Activated naive CD8-positive, alpha-beta T cell treated with anti-CD3 and anti-CD28 coated beads, Interleukin-2, amount 50 U/mL, for 24 hours (primary cell): ENCODE measurements around the gene ARSB.

Source experiments
- ATAC-seq: fragments of 150-1000 bp; cut with Tn5 transposase; one replicate; pipeline ENCODE4 v1.10.0; 2021
- DNase-seq: peaks from one replicate; pipeline ENCODE4 v3.0.0; 2021
- H3K27ac Mint-ChIP-seq: one replicate; pipeline ENCODE4 v1.8.0; 2021; ENCODE audit warnings: mild to moderate bottlenecking, mixed read lengths
- H3K27me3 Mint-ChIP-seq: one replicate; pipeline ENCODE4 v1.8.0; 2021; ENCODE audit warnings: mixed read lengths
- H3K36me3 Mint-ChIP-seq: one replicate; pipeline ENCODE4 v1.8.0; 2021; ENCODE audit warnings: low read depth, mixed read lengths
- H3K4me1 Mint-ChIP-seq: one replicate; pipeline ENCODE4 v1.8.0; 2021; ENCODE audit warnings: mixed read lengths
- H3K4me3 Mint-ChIP-seq: one replicate; pipeline ENCODE4 v1.8.0; 2021; ENCODE audit warnings: mild to moderate bottlenecking, moderate library complexity, mixed read lengths
- H3K9me3 Mint-ChIP-seq: one replicate; pipeline ENCODE4 v1.8.0; 2021; ENCODE audit warnings: mixed read lengths

ARSB gene

GRCh38 chr5:78953092-78953800, 31.9 kb downstream of the ARSB start:
- Mint-ChIP-seq H3K4me3 (no peak overlapping the region), H3K4me1 (peaks cover 8% of the 10 kb centered on the region), H3K36me3 (peaks cover 24% of the 10 kb centered on the region), H3K9me3 (no peaks in the 10 kb centered on the region), H3K27me3 (no peaks in the 10 kb centered on the region), H3K27ac (no peak overlapping the region)
- peak; percentile 73 for ATAC-seq
- DNase-seq: no peak

GRCh38 chr5:78930721-78931120, 54.4 kb downstream of the ARSB start:
- Mint-ChIP-seq H3K4me3 (no peak overlapping the region), H3K4me1 (no peaks in the 10 kb centered on the region), H3K36me3 (peaks cover 4% of the 10 kb centered on the region), H3K27me3 (no peaks in the 10 kb centered on the region), H3K9me3 (no peaks in the 10 kb centered on the region), H3K27ac (no peak overlapping the region)
- DNase-seq (no peak), ATAC-seq (no peak)

DNA sequence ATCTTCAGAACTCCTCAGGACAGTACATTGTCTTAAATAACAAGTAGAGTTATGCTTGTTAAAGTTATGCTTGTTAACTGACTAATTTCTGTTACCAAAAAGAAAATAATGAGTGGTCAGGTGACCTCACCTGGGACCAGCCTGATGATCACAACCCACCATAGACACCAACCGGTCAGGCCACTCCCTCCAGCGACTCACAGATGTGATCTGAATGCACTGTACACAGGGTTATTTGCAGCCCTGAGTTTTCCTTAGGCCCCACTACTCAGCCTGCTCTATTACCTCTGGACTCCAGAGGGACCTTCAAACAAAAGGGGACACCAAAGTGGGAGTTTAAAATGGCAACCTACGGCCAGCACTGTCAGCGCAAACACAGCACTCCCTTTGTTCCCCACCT, 55.3 kb downstream of the ARSB start:
- DNase-seq (no peak), ATAC-seq (no peak)
- no peaks in the 10 kb centered on the region for H3K9me3 Mint-ChIP-seq
- H3K36me3 Mint-ChIP-seq: peaks cover 4% of the 10 kb centered on the region
- no peaks in the 10 kb centered on the region for H3K4me1 Mint-ChIP-seq
- H3K4me3 Mint-ChIP-seq: no peak overlapping the region
- H3K27ac Mint-ChIP-seq: no peak overlapping the region
- H3K27me3 Mint-ChIP-seq: no peaks in the 10 kb centered on the region

DNA sequence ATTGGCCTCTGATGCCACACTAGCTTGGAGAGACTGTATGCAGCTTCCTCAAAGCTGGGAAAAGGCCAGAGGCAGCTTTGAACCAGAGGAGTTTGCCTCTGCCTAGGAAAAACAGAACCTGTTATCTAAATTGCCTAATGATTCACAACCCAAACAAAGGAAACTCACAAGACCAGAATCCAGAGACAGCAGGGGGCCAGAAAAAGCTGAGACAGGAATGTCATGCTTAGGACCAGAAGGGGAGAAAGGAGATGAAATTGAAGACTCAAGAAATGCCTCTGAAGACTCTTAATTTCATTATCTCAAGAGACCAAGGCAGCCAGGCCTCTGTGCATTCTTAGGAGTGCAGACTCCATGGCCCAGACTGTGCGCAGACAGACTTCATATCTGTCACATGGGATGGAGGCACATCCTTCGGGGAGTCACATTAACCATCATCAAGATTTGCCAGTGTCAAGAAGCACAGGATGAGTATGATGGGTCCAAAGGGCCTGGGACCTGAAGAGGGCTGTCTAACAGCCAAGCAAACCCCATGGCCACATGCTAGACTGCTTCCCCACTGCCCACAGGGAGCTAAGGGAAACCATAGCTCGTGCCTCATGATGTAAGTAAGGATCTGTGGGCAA, 57.3 kb downstream of the ARSB start:
- H3K4me1 Mint-ChIP-seq: no peaks in the 10 kb centered on the region
- H3K4me3 Mint-ChIP-seq: no peak overlapping the region
- no peaks in the 10 kb centered on the region for H3K27me3 Mint-ChIP-seq
- no peak overlapping the region for H3K27ac Mint-ChIP-seq
- peak; percentile 10 for ATAC-seq
- H3K36me3 Mint-ChIP-seq: peaks cover 5% of the 10 kb centered on the region
- H3K9me3 Mint-ChIP-seq: no peaks in the 10 kb centered on the region
- no peak for DNase-seq

DNA sequence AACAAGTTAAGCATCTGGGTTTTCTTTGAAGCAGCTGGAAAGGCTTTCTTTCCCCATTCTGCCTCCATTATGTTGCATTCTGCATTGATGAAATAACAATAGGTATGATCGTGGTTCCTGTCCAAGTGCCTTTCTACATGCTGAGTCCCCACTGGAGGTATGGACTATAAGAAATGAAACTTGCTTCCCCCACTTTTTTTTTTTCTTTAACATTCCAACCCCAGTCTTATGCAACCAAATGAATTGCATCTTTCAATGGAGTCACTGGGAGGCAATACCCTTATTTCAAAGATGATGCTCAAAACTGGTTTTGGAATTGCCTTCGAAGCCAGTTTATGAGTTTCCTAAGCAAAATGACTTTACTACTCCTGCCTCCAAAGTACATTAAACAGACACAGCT, 58.9 kb downstream of the ARSB start:
- Mint-ChIP-seq H3K4me1 (no peaks in the 10 kb centered on the region), H3K27me3 (no peaks in the 10 kb centered on the region), H3K36me3 (peaks cover 4% of the 10 kb centered on the region), H3K9me3 (no peaks in the 10 kb centered on the region), H3K27ac (no peak overlapping the region), H3K4me3 (no peak overlapping the region)
- ATAC-seq (no peak), DNase-seq (no peak)

GRCh38 chr5:78925129-78925876, 59.8 kb downstream of the ARSB start:
- peaks cover 4% of the 10 kb centered on the region for H3K36me3 Mint-ChIP-seq
- H3K4me3 Mint-ChIP-seq: no peak overlapping the region
- H3K27me3 Mint-ChIP-seq: no peaks in the 10 kb centered on the region
- H3K27ac Mint-ChIP-seq: no peak overlapping the region
- DNase-seq: no peak
- H3K4me1 Mint-ChIP-seq: no peaks in the 10 kb centered on the region
- H3K9me3 Mint-ChIP-seq: no peaks in the 10 kb centered on the region
- ATAC-seq: no peak

- DNase-seq (no peak), ATAC-seq (no peak)
- no peaks in the 10 kb centered on the region for H3K27me3 Mint-ChIP-seq
- H3K4me3 Mint-ChIP-seq: no peak overlapping the region
- H3K27ac Mint-ChIP-seq: no peak overlapping the region
- H3K9me3 Mint-ChIP-seq: no peaks in the 10 kb centered on the region
- no peaks in the 10 kb centered on the region for H3K4me1 Mint-ChIP-seq
- H3K36me3 Mint-ChIP-seq: peaks cover 2% of the 10 kb centered on the region
Observed at GRCh38 chr5:78923622-78923970, 61.5 kb downstream of the ARSB start.

DNA sequence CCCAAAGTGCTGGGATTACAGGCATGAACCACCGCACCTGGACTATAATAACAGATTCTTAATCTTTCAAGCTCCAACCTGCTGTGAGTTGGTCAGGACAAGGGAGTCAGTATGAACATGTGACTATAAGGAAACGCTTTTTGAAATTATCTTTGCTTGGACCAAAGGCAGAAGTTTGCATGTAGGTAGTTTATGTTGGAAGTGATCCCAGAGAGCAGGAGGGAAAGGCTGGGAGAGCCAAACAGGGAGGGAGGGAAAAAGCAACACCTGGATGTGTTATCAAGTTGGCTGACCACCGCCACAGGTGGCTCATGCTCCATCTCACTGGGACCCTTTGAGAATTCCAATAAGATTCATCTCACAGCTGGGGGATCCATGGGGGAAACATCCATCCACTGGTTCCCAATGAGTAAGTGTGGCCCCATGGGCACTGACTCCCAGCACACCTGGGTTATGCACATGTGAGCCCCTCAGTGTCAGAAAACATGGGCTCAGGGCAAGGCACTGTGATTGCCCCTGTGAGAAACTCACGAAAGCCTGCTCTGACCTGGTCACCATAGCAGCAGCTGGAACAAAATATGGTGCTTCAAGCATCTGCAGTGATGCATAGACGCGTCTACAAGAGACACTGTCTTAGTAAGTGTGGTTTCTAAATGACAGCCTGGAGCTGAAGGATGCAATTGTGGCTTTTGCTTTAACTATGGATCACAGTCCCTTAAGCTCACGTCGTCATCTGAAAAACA, 62.1 kb downstream of the ARSB start:
- H3K27ac Mint-ChIP-seq: no peak overlapping the region
- DNase-seq (no peak), ATAC-seq (peak; percentile 43)
- no peaks in the 10 kb centered on the region for H3K27me3 Mint-ChIP-seq
- no peaks in the 10 kb centered on the region for H3K9me3 Mint-ChIP-seq
- no peak overlapping the region for H3K4me3 Mint-ChIP-seq
- H3K4me1 Mint-ChIP-seq: no peaks in the 10 kb centered on the region
- H3K36me3 Mint-ChIP-seq: peaks cover 2% of the 10 kb centered on the region

DNA sequence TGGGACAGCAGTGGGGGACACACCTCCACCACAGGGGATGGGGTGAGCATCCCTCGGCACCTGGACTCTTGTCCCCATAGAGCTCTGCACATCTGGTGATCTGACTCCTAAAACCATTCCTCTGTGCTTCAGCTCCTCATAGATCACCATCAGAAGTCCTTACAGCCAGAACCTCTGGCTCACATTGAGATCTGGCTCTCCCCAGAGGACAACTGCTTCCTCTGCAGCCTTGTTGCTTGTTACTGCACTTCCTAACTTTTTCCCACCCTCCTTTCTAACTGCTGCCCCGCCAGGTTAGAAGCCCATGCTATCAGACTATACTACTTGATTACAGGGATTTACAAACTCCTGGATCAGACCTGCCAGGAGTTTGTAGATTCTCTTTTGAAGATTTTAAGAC, 64.5 kb downstream of the ARSB start:
- no peak for ATAC-seq
- H3K36me3 Mint-ChIP-seq: peaks cover 5% of the 10 kb centered on the region
- no peak for DNase-seq
- H3K9me3 Mint-ChIP-seq: no peaks in the 10 kb centered on the region
- no peak overlapping the region for H3K4me3 Mint-ChIP-seq
- no peaks in the 10 kb centered on the region for H3K4me1 Mint-ChIP-seq
- H3K27me3 Mint-ChIP-seq: no peaks in the 10 kb centered on the region
- no peak overlapping the region for H3K27ac Mint-ChIP-seq

DNA sequence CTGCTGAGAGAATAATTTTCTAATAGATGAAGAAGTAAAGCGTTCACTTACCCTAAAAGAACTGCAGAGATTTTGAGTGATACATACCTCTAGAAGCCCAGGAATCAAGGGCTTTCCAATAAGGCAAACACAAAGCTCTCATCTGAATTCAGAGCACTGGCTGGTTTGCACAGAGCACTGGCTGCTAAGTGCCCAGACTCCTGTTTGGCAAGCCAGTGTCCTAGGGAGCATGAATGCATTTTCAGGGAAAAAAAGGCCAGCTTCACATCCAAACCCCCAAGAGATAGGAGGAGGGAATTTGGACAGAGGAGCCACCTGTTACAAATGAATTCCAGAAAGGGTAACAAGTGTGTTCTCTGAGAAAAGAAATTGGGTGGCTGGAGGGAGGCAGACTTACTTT, 65.3 kb downstream of the ARSB start:
- no peaks in the 10 kb centered on the region for H3K4me1 Mint-ChIP-seq
- ATAC-seq: no peak
- no peak overlapping the region for H3K27ac Mint-ChIP-seq
- H3K4me3 Mint-ChIP-seq: no peak overlapping the region
- peaks cover 5% of the 10 kb centered on the region for H3K36me3 Mint-ChIP-seq
- DNase-seq: no peak
- no peaks in the 10 kb centered on the region for H3K27me3 Mint-ChIP-seq
- H3K9me3 Mint-ChIP-seq: no peaks in the 10 kb centered on the region

DNA sequence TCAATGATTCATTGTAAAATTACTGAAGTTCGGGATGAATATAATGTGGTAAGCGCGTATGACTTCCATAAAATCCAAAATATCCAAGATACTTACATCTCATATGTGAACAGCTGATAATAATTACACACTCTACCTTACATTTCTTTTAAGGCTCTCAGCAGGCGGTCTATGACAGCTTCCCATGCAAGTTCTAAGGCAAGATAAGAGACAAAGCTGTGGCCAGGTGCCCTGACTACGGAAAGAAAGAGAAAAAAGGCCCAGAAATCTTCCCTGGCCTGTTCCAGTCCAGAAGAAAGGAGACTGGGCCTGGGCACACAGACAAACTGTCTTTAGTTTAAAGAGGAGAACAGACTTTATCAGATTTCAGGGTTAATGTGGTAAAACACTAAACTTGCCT, 69.1 kb downstream of the ARSB start:
- no peak overlapping the region for H3K27ac Mint-ChIP-seq
- no peaks in the 10 kb centered on the region for H3K9me3 Mint-ChIP-seq
- no peaks in the 10 kb centered on the region for H3K27me3 Mint-ChIP-seq
- no peaks in the 10 kb centered on the region for H3K4me1 Mint-ChIP-seq
- H3K36me3 Mint-ChIP-seq: peaks cover 5% of the 10 kb centered on the region
- DNase-seq (no peak), ATAC-seq (no peak)
- H3K4me3 Mint-ChIP-seq: no peak overlapping the region

GRCh38 chr5:78915170-78915569, 69.9 kb downstream of the ARSB start:
- DNase-seq (no peak), ATAC-seq (no peak)
- H3K9me3 Mint-ChIP-seq: no peaks in the 10 kb centered on the region
- H3K36me3 Mint-ChIP-seq: peaks cover 8% of the 10 kb centered on the region
- H3K4me1 Mint-ChIP-seq: no peaks in the 10 kb centered on the region
- H3K4me3 Mint-ChIP-seq: no peak overlapping the region
- H3K27me3 Mint-ChIP-seq: no peaks in the 10 kb centered on the region
- no peak overlapping the region for H3K27ac Mint-ChIP-seq

- Mint-ChIP-seq H3K27me3 (no peaks in the 10 kb centered on the region), H3K9me3 (no peaks in the 10 kb centered on the region), H3K36me3 (peaks cover 15% of the 10 kb centered on the region), H3K4me1 (peaks cover 12% of the 10 kb centered on the region), H3K27ac (no peak overlapping the region), H3K4me3 (no peak overlapping the region)
- DNase-seq: no peak
- no peak for ATAC-seq
Observed at GRCh38 chr5:78912811-78913210, 72.3 kb downstream of the ARSB start.

GRCh38 chr5:78912085-78912771, 72.9 kb downstream of the ARSB start:
- Mint-ChIP-seq H3K27ac (no peak overlapping the region), H3K4me1 (peaks cover 17% of the 10 kb centered on the region), H3K27me3 (no peaks in the 10 kb centered on the region), H3K4me3 (no peak overlapping the region), H3K9me3 (no peaks in the 10 kb centered on the region), H3K36me3 (peaks cover 15% of the 10 kb centered on the region)
- ATAC-seq (no peak), DNase-seq (no peak)
